CD14-positive monocyte (primary cell): ENCODE results near the gene CENPI. TPM values are rescaled to one million over a fixed set of nuclear protein-coding genes. Genes with fewer than 3 reads are reported as not detected.
"Not testable (repeated sequence)": the region's sequence is repeated elsewhere in the genome, so short reads cannot be mapped to it uniquely, and the experiment has no call there.

ENCODE experiments used
- DNase-seq, 3 donors: peaks; one replicate each; pipeline ENCODE4 v3.0.0-alpha.2; 2011 to 2022
- H2AFZ ChIP-seq: 2 replicates; pipeline ENCODE4 v1.6.0; 2012; ENCODE audit warnings: mild to moderate bottlenecking, low read depth, low read length, inconsistent platforms; ENCODE audit not compliant: insufficient read depth, poor library complexity, severe bottlenecking
- H3K27ac ChIP-seq, 2 donors: 1 replicate in 1 of 2; 2 replicates in 1 of 2; pipeline ENCODE4 v1.5.1; 2012 to 2013; ENCODE audit warnings: low read length in 2 of 2, control low read depth in 1 of 2, inconsistent platforms in 1 of 2, low read depth in 1 of 2, mild to moderate bottlenecking in 1 of 2
- H3K27me3 ChIP-seq, 2 donors: one replicate each; pipeline versions ENCODE4 v1.6.0 to v1.6.1; 2011 to 2013; ENCODE audit warnings: low read length in 2 of 2; ENCODE audit not compliant: control insufficient read depth in 2 of 2, insufficient read depth in 2 of 2
- H3K36me3 ChIP-seq, 2 donors: replicated peaks in 1 of 2; 1 replicate in 1 of 2; 2 replicates in 1 of 2; pipeline versions ENCODE4 v1.5.1 to v1.6.1; 2012 to 2013; ENCODE audit warnings: low read length in 2 of 2, control low read depth in 1 of 2, inconsistent platforms in 1 of 2, mild to moderate bottlenecking in 1 of 2; ENCODE audit not compliant: insufficient read depth in 2 of 2, control insufficient read depth in 1 of 2
- H3K4me1 ChIP-seq, 2 donors: 1 replicate in 1 of 2; 2 replicates in 1 of 2; pipeline versions ENCODE4 v1.5.1 to v1.6.1; 2012 to 2013; ENCODE audit warnings: low read length in 2 of 2, control low read depth in 1 of 2, inconsistent platforms in 1 of 2, mild to moderate bottlenecking in 1 of 2, moderate library complexity in 1 of 2; ENCODE audit not compliant: insufficient read depth in 2 of 2, control insufficient read depth in 1 of 2
- H3K4me2 ChIP-seq: replicated peaks from 2 replicates; pipeline ENCODE3; 2012; ENCODE audit warnings: low read length, moderate library complexity, mild to moderate bottlenecking; ENCODE audit not compliant: poor library complexity, severe bottlenecking; ENCODE audit errors: extremely low read depth
- H3K4me3 ChIP-seq, 3 experiments: fragments of 200-600 bp in 1 of 3; sonication (generic) in 1 of 3; replicated peaks in 1 of 3; 1 replicate in 2 of 3; 2 replicates in 1 of 3; pipeline ENCODE4 v1.5.1; 2011 to 2013; ENCODE audit warnings: low read length in 3 of 3, mild to moderate bottlenecking in 3 of 3, control low read depth in 2 of 3, low read depth in 2 of 3, inconsistent platforms in 1 of 3, moderate library complexity in 1 of 3
- H3K79me2 ChIP-seq: 2 replicates; pipeline ENCODE4 v1.6.0; 2012; ENCODE audit warnings: mild to moderate bottlenecking, control low read depth, inconsistent platforms, low read length, moderate library complexity; ENCODE audit not compliant: insufficient read depth
- H3K9ac ChIP-seq: 2 replicates; pipeline ENCODE4 v1.6.0; 2017; ENCODE audit warnings: low read length, mild to moderate bottlenecking; ENCODE audit not compliant: insufficient read depth, poor library complexity, severe bottlenecking
- H3K9me3 ChIP-seq, 2 donors: replicated peaks in 1 of 2; 1 replicate in 1 of 2; 2 replicates in 1 of 2; pipeline versions ENCODE4 v1.5.1 to v1.6.1; 2012 to 2013; ENCODE audit warnings: low read length in 2 of 2, control low read depth in 1 of 2; ENCODE audit not compliant: control insufficient read depth in 1 of 2, insufficient read depth in 1 of 2
- H4K20me1 ChIP-seq: 2 replicates; pipeline ENCODE4 v1.6.0; 2012; ENCODE audit warnings: mild to moderate bottlenecking, low read length, control low read depth, moderate library complexity; ENCODE audit not compliant: insufficient read depth
- H3K27ac Mint-ChIP-seq, 7 donors: one replicate each; pipeline ENCODE4 v1.8.0; 2020; ENCODE audit warnings: mild to moderate bottlenecking in 7 of 7, mixed read lengths in 7 of 7, moderate library complexity in 6 of 7, inconsistent platforms in 2 of 7
- H3K27me3 Mint-ChIP-seq, 3 donors: one replicate each; pipeline ENCODE4 v1.8.0; 2021 to 2022; ENCODE audit warnings: low read depth in 3 of 3, mild to moderate bottlenecking in 3 of 3, mixed read lengths in 3 of 3, moderate library complexity in 3 of 3, inconsistent platforms in 1 of 3
- H3K36me3 Mint-ChIP-seq, 2 donors: one replicate each; pipeline ENCODE4 v1.8.0; 2020; ENCODE audit warnings: mixed read lengths in 2 of 2, inconsistent platforms in 1 of 2, mild to moderate bottlenecking in 1 of 2
- H3K4me1 Mint-ChIP-seq: one replicate; pipeline ENCODE4 v1.8.0; 2020; ENCODE audit warnings: mild to moderate bottlenecking, mixed read lengths
- H3K4me3 Mint-ChIP-seq, 2 donors: one replicate each; pipeline ENCODE4 v1.8.0; 2020; ENCODE audit warnings: mild to moderate bottlenecking in 2 of 2, mixed read lengths in 2 of 2, moderate library complexity in 1 of 2
- H3K9me3 Mint-ChIP-seq, 7 donors: one replicate each; pipeline ENCODE4 v1.8.0; 2020 to 2022; ENCODE audit warnings: mixed read lengths in 7 of 7, mild to moderate bottlenecking in 6 of 7, moderate library complexity in 6 of 7, inconsistent platforms in 2 of 7
- CTCF ChIP-seq: fragments of 200-600 bp; IDR thresholded peaks from one replicate; pipeline ENCODE4 v1.8.0; 2022; ENCODE audit warnings: antibody characterized with exemption, mild to moderate bottlenecking
- WGBS: methylation state at CpG from one replicate; pipeline ENCODE4 v1.1.5; 2013; ENCODE audit warnings: missing lambda C conversion rate; ENCODE audit not compliant: insufficient coverage; 5-methylcytosine and 5-hydroxymethylcytosine counted together
- intact Hi-C, 2 donors: fragments of 100-400 bp; cut with micrococcal nuclease; formaldehyde crosslinking; loops; one replicate each; pipeline versions ENCODE4 v1.15.0 to v1.15.1; 2023
- polyA plus RNA-seq, 3 donors: library from polyadenylated mRNA; depleted of rRNA in 1 of 3; unstranded in 2 of 3; stranded (reverse) in 1 of 3; fragments of 300-500 nt in 2 of 3; fragments of >200 nt in 1 of 3; fragmentation: Illumina TruSeq in 2 of 3; gene quantifications; 1 replicate in 2 of 3; 2 replicates in 1 of 3; pipeline ENCODE4 v1.2.3, GENCODE V29; 2012 to 2021

The CENPI gene
- polyA plus RNA-seq, 3 donors = 0.07 to 0.17 TPM; not detected in 1

DNA sequence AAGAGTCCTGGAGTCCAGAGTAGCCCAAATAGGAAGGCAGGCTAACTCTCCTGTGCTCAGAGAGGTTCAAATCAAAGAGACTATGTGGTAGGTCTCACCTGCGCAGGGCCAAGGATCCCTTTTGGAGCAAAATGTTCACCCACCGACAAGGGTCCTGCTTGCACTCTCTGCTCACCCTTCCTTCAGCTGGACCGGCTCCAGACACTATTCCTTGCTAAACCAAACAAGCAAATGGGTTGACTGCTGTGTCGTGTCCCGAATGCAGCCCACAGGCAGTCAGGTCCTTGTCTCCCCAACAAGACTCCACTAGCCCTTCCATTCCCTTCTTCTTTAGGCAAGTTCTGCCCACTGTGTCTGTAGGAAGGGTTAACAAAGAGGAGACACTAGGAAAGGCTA is 46.9 kb upstream of the CENPI start:
- Mint-ChIP-seq H3K4me3 (peak overlapping the region; percentile 88 to 93), H3K36me3 (peaks cover 2 to 5% of the 10 kb centered on the region in 2 donors)
- H2AFZ ChIP-seq = peak overlapping the region; percentile 81

GRCh38 chrX:101051549-101052302 is 46.3 kb upstream of the CENPI start, which contains the start of gene TRMT2B:
TSS of gene TRMT2B (minus strand) at chrX:101052111. CDS start at chrX:101042289, 9,822 bp downstream.
- Histone ChIP-seq H4K20me1 (no peaks in the 10 kb centered on the region), H3K27ac (peak within 1 kb of the TSS; percentile 90 to 92), H3K27me3 (no peaks in the 10 kb centered on the region), H3K4me1 (peaks cover 6 to 8% of the 10 kb centered on the region in 2 donors), H2AFZ (peak within 1 kb of the TSS; percentile 81), H3K79me2 (peaks cover 5% of the 10 kb centered on the region), H3K36me3 (no peaks in the 10 kb centered on the region), H3K4me2 (peak within 1 kb of the TSS; percentile 79), H3K9me3 (no peaks in the 10 kb centered on the region), H3K9ac (peak within 1 kb of the TSS; percentile 72), H3K4me3 (peak within 1 kb of the TSS; percentile 66 to 82 (median 78))
- peaks cover 15% of the 10 kb centered on the region for H3K4me1 Mint-ChIP-seq
- no peaks in the 10 kb centered on the region for H3K27me3 Mint-ChIP-seq
- DNase-seq = peak; percentile 64 to 69 (median 66)
- no peak for TF ChIP-seq CTCF
- H3K27ac Mint-ChIP-seq = peak within 1 kb of the TSS; percentile 92 to 98 (median 95)
- 0% methylated on average over 18 of the region's 43 CpGs for WGBS
- peak within 1 kb of the TSS; percentile 88 to 93 for H3K4me3 Mint-ChIP-seq
- intact Hi-C loops = loop anchor here in 1 of 2 donors (10.0 kb wide), 1 partner anchor 53 kb away; no protein-coding TSS in a partner anchor
- peaks cover 0 to 2% (median 0%) of the 10 kb centered on the region in 7 donors for H3K9me3 Mint-ChIP-seq
- peaks cover 2 to 5% of the 10 kb centered on the region in 2 donors for H3K36me3 Mint-ChIP-seq

More for the DNA sequence above, 46.9 kb upstream of the CENPI start:
- Histone ChIP-seq H3K4me3 (peak overlapping the region; percentile 66 to 82 (median 78)), H3K79me2 (peaks cover 5% of the 10 kb centered on the region), H4K20me1 (no peaks in the 10 kb centered on the region), H3K36me3 (no peaks in the 10 kb centered on the region), H3K9me3 (no peaks in the 10 kb centered on the region), H3K27ac (peak overlapping the region; percentile 90 to 92), H3K9ac (peak overlapping the region; percentile 72), H3K4me1 (peaks cover 6 to 8% of the 10 kb centered on the region in 2 donors), H3K4me2 (peak overlapping the region; percentile 79), H3K27me3 (no peaks in the 10 kb centered on the region)
- no peaks in the 10 kb centered on the region for H3K9me3 Mint-ChIP-seq
- WGBS = no CpG with 5 or more reads among the region's 5 CpGs
- intact Hi-C loops = loop anchor here in 1 of 2 donors (10.0 kb wide), 1 partner anchor 54 kb away; no protein-coding TSS in a partner anchor
- no peak for DNase-seq
- peak overlapping the region; percentile 92 to 98 (median 95) for H3K27ac Mint-ChIP-seq
- no peak for TF ChIP-seq CTCF
- peaks cover 12% of the 10 kb centered on the region for H3K4me1 Mint-ChIP-seq
- no peaks in the 10 kb centered on the region for H3K27me3 Mint-ChIP-seq

DNA sequence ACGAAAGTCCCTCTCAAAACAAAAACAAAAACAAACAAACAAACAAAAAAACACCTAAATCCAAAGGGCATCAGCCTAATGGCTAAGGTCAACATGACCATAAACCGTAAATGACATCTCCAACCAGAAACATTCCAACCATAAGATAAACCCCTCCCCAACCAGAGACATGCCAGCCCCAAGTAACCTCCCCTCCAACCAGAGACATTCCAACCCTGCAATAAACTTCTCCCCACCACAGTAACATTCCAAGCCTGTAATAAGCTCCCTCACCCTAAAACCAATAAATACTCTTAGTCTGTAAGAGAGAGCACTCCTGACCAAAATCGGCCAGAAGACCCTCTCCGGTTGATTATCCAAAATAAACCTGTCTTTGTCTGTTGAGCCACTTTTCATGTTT is 41.5 kb upstream of the CENPI start:
- intact Hi-C loops = loop anchor here in 1 of 2 donors (10.0 kb wide), 1 partner anchor 48 kb away; no protein-coding TSS in a partner anchor

More for the DNA sequence above, 41.5 kb upstream of the CENPI start:
- H3K4me2 ChIP-seq, H2AFZ ChIP-seq, H3K9me3 Mint-ChIP-seq, H3K4me1 ChIP-seq, DNase-seq, H3K27me3 Mint-ChIP-seq, H3K36me3 ChIP-seq, H3K79me2 ChIP-seq, H3K27ac Mint-ChIP-seq, H3K4me3 Mint-ChIP-seq, H3K27ac ChIP-seq, H3K9me3 ChIP-seq, H3K4me3 ChIP-seq, H4K20me1 ChIP-seq, H3K36me3 Mint-ChIP-seq, H3K27me3 ChIP-seq, H3K9ac ChIP-seq: not testable (repeated sequence)
- 80% methylated on average over 1 of the region's 4 CpGs for WGBS
- H3K4me1 Mint-ChIP-seq = peaks cover 16% of the 10 kb centered on the region
